ENCODE results near the gene INPP4B.
"Not testable (repeated sequence)": the region's sequence is repeated elsewhere in the genome, so short reads cannot be mapped to it uniquely, and the experiment has no call there.

The INPP4B gene

GRCh38 chr4:142081025-142081424 lies 765.1 kb downstream of the INPP4B start:
- no peak for TF ChIP-seq CTCF (IDR thresholded peaks at IDR 0.05; ENCODE audit: unreplicated experiment in 3 of 3)

GRCh38 chr4:142079959-142080358 lies 766.1 kb downstream of the INPP4B start:
- Mint-ChIP-seq H3K27me3 (ENCODE audit: low read depth) (no peaks in the 10 kb centered on the region), H3K9me3 (no peaks in the 10 kb centered on the region), H3K4me3 (no peak overlapping the region), H3K27ac (no peak overlapping the region), H3K4me1 (no peaks in the 10 kb centered on the region), H3K36me3 (ENCODE audit: low read depth) (no peaks in the 10 kb centered on the region)
- no peak for TF ChIP-seq CTCF (IDR thresholded peaks at IDR 0.05; ENCODE audit: unreplicated experiment in 3 of 3)

More at GRCh38 chr4:142081025-142081424, 765.1 kb downstream of the INPP4B start:
- no peak overlapping the region for H3K27ac Mint-ChIP-seq
- H3K4me1 Mint-ChIP-seq = no peaks in the 10 kb centered on the region
- no peaks in the 10 kb centered on the region for H3K36me3 Mint-ChIP-seq (ENCODE audit: low read depth)
- no peaks in the 10 kb centered on the region for H3K9me3 Mint-ChIP-seq
- no peak overlapping the region for H3K4me3 Mint-ChIP-seq
- no peaks in the 10 kb centered on the region for H3K27me3 Mint-ChIP-seq (ENCODE audit: low read depth)

GRCh38 chr4:142077048-142077447 lies 769.1 kb downstream of the INPP4B start:
- no peak overlapping the region for H3K4me3 Mint-ChIP-seq
- TF ChIP-seq CTCF (IDR thresholded peaks at IDR 0.05; ENCODE audit: unreplicated experiment in 3 of 3) = no peak
- no peaks in the 10 kb centered on the region for H3K27me3 Mint-ChIP-seq (ENCODE audit: low read depth)
- H3K36me3 Mint-ChIP-seq (ENCODE audit: low read depth) = no peaks in the 10 kb centered on the region
- H3K4me1 Mint-ChIP-seq = no peaks in the 10 kb centered on the region
- H3K27ac Mint-ChIP-seq = no peak overlapping the region
- no peaks in the 10 kb centered on the region for H3K9me3 Mint-ChIP-seq

- not testable (repeated sequence) for H3K27me3 Mint-ChIP-seq (ENCODE audit: low read depth); H3K4me1 Mint-ChIP-seq; H3K27ac Mint-ChIP-seq; H3K4me3 Mint-ChIP-seq
- peaks cover 48% of the 10 kb centered on the region for H3K36me3 Mint-ChIP-seq (ENCODE audit: low read depth)
- peaks cover 37% of the 10 kb centered on the region for H3K9me3 Mint-ChIP-seq
Measured at GRCh38 chr4:142068304-142068703, 777.8 kb downstream of the INPP4B start.

- not testable (repeated sequence) for H3K27ac Mint-ChIP-seq
Measured at GRCh38 chr4:142066562-142066961, 779.5 kb downstream of the INPP4B start.

GRCh38 chr4:142065086-142065647 lies 780.9 kb downstream of the INPP4B start:
- no peak overlapping the region for H3K27ac Mint-ChIP-seq
- peaks cover 30% of the 10 kb centered on the region for H3K9me3 Mint-ChIP-seq
- H3K4me3 Mint-ChIP-seq = no peak overlapping the region
- no peaks in the 10 kb centered on the region for H3K4me1 Mint-ChIP-seq
- TF ChIP-seq CTCF (IDR thresholded peaks at IDR 0.05; ENCODE audit: unreplicated experiment in 3 of 3) = no peak
- H3K27me3 Mint-ChIP-seq (ENCODE audit: low read depth) = no peaks in the 10 kb centered on the region
- H3K36me3 Mint-ChIP-seq (ENCODE audit: low read depth) = peaks cover 43% of the 10 kb centered on the region

More at GRCh38 chr4:142066562-142066961, 779.5 kb downstream of the INPP4B start:
- H3K4me3 Mint-ChIP-seq; H3K4me1 Mint-ChIP-seq; H3K27me3 Mint-ChIP-seq (ENCODE audit: low read depth): not testable (repeated sequence)
- H3K9me3 Mint-ChIP-seq = peaks cover 37% of the 10 kb centered on the region
- H3K36me3 Mint-ChIP-seq (ENCODE audit: low read depth) = peaks cover 48% of the 10 kb centered on the region

- TF ChIP-seq CTCF (IDR thresholded peaks at IDR 0.05; ENCODE audit: unreplicated experiment in 3 of 3) = no peak
- no peak overlapping the region for H3K4me3 Mint-ChIP-seq
- H3K4me1 Mint-ChIP-seq = no peaks in the 10 kb centered on the region
- H3K27ac Mint-ChIP-seq = no peak overlapping the region
- no peaks in the 10 kb centered on the region for H3K27me3 Mint-ChIP-seq (ENCODE audit: low read depth)
- H3K36me3 Mint-ChIP-seq (ENCODE audit: low read depth) = peaks cover 33% of the 10 kb centered on the region
- H3K9me3 Mint-ChIP-seq = peaks cover 22% of the 10 kb centered on the region
Measured at GRCh38 chr4:142064181-142064580, 781.9 kb downstream of the INPP4B start.

Measured in nephron (organoid).